Esophagus mucosa (tissue), 1 donor: ENCODE measurements around the gene OR1D5. TPM values are rescaled to one million over a fixed set of nuclear protein-coding genes. Genes with fewer than 3 reads are reported as not detected.
A peak's percentile ranks its signal among the peaks of the same experiment; 100 is the strongest.

ENCODE experiments used
- ATAC-seq: fragments of 200-7000 bp; cut with Tn5 transposase; one replicate; pipeline ENCODE4 v1.9.1; 2020
- total RNA-seq: library from RNA; stranded (reverse); gene quantifications from one replicate; pipeline ENCODE4 v1.2.4, GENCODE V29; 2023
- donor health status: DM: yes; HTN: yes; CAD: no.

The OR1D5 gene
- total RNA-seq, 1 donor from 2014 or later, result not detected

- peak; percentile 66 for ATAC-seq
Observed at GRCh38 chr17:3030852-3031470, 32.4 kb downstream of the OR1D5 start.

GRCh38 chr17:3030096-3030495 is 33.3 kb downstream of the OR1D5 start:
- peak; percentile 45 for ATAC-seq

DNA sequence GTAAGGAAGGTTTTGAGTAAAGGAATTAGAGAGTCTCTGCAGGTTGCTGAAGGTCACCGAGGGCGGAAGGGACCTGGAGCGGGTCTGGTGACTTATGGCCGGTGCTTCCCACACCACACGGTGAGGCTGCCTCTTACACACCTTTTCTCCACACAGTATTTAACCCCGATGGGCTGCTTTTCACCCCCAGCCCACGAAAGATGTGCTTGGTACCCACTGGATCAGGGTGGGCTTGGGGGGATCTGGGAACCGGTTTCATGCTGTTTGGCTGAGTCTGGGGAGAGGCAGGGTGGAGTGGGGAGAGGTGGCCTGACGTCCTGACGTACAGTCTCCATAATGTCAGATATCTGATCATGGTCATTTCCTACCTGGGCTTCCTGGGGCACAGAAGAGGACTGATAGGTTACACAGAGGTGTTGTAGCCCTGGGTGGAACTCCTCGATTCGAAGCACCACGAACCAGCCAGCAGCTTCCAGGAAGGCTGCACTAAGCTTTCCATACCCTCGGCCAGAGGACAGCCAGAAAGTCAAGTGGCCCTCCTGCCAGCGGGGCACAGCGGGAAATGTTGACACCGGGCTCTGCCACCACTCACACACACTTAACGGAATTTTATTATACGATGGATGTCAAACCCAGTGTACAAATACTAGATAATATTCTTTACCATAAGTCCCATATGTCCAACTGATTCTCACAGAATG is 34.0 kb downstream of the OR1D5 start:
- no peak for ATAC-seq

- no peak for ATAC-seq
Observed at GRCh38 chr17:3027786-3028532, 35.4 kb downstream of the OR1D5 start.

GRCh38 chr17:3026856-3027751 is 36.3 kb downstream of the OR1D5 start:
- no peak for ATAC-seq

DNA sequence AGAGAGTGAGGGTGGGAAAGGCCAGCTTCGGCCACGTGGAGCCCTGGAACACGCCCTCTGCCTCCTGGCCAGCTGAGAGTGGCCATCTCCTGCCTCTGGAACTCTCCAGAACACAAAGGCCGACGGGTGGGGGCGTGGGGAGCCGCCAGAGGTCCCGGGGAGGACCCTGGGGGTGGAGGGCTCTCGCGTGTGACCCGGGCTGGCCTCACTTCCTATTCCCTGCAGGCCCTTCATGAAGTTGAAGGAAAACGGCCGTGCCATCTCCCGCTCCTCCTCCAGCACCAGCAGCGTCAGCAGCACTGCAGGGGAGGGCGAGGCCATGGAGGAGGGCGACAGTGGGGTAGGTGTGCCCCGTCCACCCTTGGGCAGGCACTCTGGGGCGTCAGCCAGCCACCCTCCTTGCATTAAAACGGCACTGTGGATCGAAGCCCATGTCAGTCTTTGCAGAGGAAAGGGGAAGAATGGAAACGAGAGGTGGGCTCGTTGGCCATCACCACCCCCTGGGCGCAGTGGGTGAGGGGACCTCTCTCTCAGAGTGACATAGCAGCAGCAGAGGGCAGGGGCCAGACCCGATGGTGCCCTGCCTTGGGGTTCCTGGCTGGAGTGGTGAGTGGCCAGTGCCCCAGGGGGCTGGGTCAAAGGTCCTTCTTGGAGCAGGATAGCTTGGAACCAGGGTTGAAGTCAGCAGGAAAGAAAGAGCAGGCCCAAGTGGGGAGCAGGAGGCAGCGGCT is 37.1 kb downstream of the OR1D5 start:
- no peak for ATAC-seq

- no peak for ATAC-seq
Observed at GRCh38 chr17:3025421-3026124, 37.8 kb downstream of the OR1D5 start.

DNA sequence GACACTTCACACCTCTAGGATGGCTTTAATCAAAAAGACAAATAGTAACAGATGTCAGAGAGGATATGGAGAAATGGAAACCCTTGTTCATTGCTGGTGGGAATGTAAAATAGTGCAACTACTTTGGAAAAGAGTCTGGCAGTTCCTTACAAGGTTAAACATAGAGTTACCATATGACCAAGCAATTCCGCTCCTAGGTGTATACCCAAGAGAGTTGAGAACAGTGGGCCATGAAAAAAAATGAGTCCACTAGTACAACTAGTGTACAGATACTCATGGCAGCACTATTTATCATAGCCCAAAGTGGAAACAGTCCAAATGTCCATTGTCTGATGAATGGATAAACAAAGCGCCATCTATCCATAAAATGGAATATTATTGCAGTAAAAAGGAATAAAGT is 39.1 kb downstream of the OR1D5 start:
- no peak for ATAC-seq

DNA sequence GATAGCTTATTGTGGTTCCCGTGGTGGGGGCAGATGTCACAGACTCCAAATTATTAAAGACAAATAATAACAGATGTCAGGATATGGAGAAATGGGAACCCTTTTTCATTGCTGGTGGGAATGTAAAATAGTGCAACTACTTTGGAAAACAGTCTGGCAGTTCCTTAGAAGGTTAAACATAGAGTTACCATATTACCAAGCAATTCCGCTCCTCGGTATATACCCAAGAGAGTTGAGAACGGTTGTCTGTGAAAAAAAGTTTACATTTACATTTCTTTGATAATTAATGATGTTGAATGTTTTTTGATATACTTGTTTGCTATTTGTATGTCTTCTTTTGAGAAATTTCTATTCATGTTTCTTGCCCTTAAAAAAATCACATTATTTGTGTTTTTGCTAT is 41.2 kb downstream of the OR1D5 start:
- no peak for ATAC-seq

DNA sequence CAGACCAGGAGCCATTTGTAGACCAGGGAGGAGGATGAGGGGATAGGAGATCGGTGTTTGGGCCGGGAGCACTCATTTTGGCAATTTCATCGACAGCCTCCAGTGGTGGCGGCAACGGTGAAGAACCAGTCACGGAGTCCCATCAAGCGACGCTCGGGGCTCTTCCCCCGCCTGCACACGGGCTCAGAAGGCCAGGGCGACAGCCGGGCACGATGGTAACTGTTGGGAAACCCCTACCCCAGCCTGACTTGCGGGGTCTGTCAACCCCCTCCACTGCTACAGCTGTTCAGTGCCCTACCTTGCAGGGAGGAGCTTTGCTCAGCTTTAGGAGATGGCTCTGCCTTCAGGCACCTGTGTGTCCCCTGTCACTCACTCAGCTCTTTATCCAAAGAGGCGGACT is 43.0 kb downstream of the OR1D5 start:
- no peak for ATAC-seq

GRCh38 chr17:3019761-3020160 is 43.6 kb downstream of the OR1D5 start:
- ATAC-seq, result no peak

- ATAC-seq, result peak; percentile 9
Observed at GRCh38 chr17:3017936-3018335, 45.5 kb downstream of the OR1D5 start.

DNA sequence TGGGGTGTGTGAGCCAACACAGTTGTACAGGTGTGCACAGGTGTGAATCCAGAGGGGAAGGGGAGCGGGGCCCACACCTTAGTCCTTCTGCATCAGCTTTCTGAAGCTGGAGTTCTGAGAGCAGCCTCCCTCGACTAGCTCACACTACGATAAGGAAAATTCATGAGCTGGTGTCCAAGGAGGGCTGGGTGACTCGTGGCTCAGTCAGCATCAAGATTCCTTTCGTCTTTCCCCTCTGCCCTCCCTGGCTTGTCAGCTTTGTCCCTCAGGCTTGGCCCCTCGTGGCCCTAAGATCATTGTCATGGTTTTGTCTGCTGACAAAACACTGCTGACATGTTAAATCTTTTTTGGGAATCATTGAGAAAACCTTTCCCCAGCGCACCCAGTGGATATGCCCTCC is 47.5 kb downstream of the OR1D5 start:
- no peak for ATAC-seq

- ATAC-seq, result peak; percentile 83
Observed at GRCh38 chr17:3012926-3013581, 50.4 kb downstream of the OR1D5 start.

Other genes with a start within 250 kb of the OR1D5 start
- not detected for gene OR1D2, start 40.8 kb upstream of the OR1D5 start, total RNA-seq
- not detected for gene OR1G1, start 63.9 kb upstream of the OR1D5 start, total RNA-seq
- not detected for gene OR1A2, start 133.9 kb upstream of the OR1D5 start, total RNA-seq
- gene OR1A1, start 144.1 kb upstream of the OR1D5 start, total RNA-seq, result not detected
- not detected for gene OR3A1, start 234.8 kb upstream of the OR1D5 start, total RNA-seq